GM18907 (cell line): ENCODE data around the gene C13orf46.
"Not testable (repeated sequence)": the region's sequence is repeated elsewhere in the genome, so short reads cannot be mapped to it uniquely, and the experiment has no call there.

Source experiments
- ATAC-seq: cut with Tn5 transposase; IDR thresholded peaks from one replicate; pipeline ENCODE4 v1.9.1; 2021; ENCODE audit warnings: mild to moderate bottlenecking, moderate library complexity; ENCODE audit not compliant: unreplicated experiment

C13orf46 gene

GRCh38 chr13:113995051-113995601 is 21.2 kb upstream of the C13orf46 start:
- no peak for ATAC-seq

DNA sequence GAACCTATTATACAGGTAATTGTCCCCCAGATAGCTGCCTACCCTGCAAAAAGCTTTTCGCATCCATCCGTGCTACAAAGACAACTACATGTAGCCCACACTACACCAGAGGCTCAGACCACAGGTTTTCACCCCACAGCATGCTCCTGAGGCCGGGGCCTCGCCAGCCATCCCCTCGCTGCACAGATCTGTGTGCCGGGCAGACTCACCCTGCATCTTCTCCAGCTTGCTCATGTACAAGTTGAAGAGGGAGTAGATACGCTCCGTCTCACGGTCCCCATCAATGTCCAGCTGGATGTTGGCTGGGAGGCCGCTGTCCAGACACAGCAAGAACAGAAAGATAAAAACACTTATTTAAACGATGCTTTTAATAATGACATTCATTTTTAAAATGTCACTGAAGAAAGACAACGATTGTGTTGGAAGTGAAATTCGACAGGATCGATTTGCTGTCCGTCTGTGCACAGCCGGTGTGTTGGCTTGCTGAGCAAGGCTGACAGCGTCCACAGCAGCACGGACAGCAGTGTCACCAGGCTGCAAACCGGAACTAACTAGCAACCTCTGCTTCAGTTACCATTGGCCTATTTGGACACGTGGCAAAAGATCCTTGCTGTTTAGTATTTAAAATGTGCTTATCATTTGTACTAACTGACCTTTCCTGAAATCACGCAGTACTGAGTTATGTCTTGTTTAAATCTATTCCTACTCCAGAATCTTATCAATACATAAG is 18.6 kb upstream of the C13orf46 start:
- no peak for ATAC-seq

DNA sequence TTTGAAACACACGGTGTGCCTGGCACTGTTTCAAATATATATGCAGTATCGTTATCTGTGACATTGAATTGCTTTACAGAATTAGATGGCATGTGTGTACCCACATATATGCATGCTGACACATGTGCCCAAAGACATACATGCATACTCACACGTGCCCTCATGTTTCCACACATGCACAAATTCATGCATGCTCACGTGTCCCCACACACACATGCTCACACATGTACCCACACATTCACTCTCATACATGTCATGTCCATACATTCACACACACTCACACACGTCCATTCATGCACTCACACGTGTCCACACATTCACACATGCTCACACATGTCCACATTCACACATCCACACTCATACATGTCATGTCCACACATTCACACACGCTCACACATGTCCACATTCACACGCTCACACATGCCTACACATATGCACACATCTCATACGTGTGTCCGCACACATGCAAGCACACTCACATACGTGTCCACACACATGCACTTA is 17.9 kb upstream of the C13orf46 start:
- no peak for ATAC-seq

GRCh38 chr13:113991191-113991669 is 17.4 kb upstream of the C13orf46 start:
- ATAC-seq: no peak

DNA sequence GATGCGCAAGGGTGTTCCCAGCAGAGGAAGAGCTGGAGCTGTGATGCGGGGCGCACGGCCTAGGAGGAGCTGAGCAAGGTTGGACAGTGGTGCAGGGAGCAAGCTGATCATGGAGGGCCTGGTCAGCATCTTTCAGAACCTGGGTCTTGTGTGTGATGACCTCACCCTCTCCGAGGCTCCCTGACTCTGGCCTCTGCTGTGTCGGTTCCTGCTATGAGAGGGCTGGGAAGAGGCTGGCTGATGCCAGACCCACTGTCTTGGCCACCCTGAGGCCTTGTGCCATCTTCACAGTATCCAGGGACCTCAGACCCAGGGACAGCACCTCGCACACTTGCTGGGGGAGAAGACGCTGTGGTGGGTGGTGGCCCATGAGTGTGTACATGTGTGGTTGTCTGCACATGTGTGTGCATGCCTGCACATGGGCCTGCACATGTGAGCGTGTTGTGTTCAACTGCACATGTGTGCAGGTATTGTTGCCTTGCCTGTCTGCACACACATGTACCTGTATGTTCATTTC is 16.5 kb upstream of the C13orf46 start:
- ATAC-seq: no peak

GRCh38 chr13:113989585-113990300 is 15.9 kb upstream of the C13orf46 start:
- no peak for ATAC-seq

- ATAC-seq: not testable (repeated sequence)
These were observed 15.0 kb upstream of the C13orf46 start for GRCh38 chr13:113988859-113989258.

GRCh38 chr13:113982296-113982661 is 8.4 kb upstream of the C13orf46 start:
- no peak for ATAC-seq

DNA sequence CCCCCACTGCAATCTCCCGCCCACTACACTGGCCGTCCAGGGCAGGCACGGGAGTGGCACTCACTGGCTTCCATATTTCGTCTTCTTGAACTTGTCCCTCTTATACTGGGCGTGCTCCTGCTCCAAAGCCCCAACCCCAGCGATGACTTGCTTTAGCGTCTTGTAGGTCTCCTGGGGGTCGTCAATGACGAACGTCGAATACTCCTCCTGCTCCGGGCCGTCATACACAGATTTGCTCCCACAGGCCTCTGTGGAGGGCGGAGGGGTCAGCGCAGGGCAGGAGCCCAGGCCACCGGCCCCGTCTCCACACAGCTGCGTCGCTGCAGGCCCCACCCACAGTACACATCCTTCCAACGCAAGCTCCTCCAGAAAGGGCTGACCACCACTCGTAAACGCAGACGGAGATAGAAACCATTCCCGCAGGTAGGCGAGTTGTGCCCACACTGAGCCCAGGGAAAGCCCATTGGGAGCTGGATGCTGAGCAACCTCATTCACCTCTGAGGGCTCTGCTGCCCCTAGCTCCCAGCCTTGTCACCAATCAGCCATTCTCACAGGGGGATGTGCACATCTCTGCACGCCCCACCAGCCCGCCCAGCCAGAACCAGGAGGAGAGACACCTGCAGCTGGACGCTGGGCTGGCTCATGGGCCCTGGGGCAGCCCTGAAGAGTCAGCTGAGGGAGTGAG is 7.9 kb upstream of the C13orf46 start:
- ATAC-seq: no peak

DNA sequence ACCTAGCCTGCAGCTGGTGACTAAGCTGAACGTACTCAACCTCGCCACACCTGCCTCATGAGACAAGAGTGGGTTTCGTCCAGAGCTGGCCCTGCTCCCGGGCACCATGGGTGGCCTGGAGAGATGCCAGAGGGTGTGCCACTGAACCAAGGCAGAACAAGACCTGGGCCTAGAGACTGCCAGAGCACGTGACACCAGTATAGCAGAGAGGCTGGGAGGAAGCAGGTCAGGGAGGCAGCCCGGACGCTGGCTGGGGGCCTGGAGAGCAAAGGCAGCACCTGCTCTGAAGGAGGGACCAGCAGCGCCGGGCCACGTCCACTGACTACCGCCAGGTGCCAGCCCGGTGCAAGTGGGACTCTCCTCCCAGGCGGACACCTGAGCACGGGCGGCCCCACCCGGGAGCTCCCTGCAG is 7.3 kb upstream of the C13orf46 start:
- ATAC-seq: no peak

GRCh38 chr13:113980489-113981064 is 6.7 kb upstream of the C13orf46 start:
- no peak for ATAC-seq

- ATAC-seq: no peak
These were observed 6.1 kb upstream of the C13orf46 start for GRCh38 chr13:113979791-113980471.

DNA sequence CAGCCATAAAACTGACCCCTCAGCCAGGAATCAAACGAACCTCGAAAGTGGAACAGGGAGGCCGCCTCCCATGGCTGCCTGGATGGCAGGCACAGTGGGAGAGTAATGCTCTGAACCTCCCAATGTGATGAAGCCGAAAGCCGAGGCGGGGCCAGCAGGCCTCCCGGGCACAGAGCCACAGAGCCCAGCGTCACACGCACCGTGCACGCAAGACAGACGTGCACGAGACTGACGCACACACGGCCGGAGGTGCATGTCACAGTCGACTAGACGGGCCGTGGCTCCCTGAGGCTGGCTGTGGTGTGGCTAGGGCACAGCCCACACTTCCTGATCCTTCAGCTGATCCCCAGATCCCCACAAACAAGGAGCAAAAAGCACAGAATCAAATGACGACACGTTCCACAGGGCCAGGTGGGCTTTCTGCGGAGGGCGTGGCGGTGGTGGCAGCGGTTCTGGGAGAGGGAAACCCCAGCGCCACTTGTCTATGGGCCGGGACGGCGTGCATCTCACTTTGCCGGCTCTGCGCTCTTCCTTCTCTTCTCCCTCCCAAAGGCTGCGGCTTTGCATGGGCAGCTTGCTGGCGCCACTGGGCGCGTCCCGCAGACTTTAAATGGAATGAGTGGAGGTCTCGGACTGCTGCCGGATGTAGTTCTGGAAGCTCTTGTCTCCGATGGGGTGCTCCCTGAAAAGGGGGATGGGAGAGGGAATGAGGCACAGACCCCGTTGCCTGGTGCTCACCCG is 5.0 kb upstream of the C13orf46 start:
- no peak for ATAC-seq

DNA sequence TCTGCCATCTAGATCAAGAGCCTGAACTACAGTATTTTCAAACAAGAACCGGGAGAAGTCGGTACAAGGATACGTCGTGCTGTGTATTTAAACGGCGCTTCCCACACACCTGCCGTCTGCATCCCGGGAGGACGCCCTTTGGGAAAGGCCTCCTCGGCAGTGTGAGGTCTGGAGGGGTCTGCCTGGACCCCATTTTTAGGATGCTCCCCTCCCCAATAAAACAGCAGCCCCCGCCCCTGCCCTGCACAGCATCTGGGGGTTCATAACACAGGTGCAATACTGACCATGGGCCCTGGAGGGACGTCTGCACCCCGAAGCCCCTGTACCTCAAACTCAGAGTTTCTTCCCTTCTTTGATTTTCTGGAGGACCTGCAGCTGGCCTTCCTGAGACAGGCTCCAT is 4.1 kb upstream of the C13orf46 start:
- no peak for ATAC-seq

- ATAC-seq: no peak
These were observed 3.1 kb upstream of the C13orf46 start for GRCh38 chr13:113976711-113977684.

GRCh38 chr13:113975416-113975815 is 1.5 kb upstream of the C13orf46 start:
- no peak for ATAC-seq

- no peak for ATAC-seq
These were observed 717 bp upstream of the C13orf46 start for GRCh38 chr13:113974304-113975281.
